Upper lobe of right lung (tissue), 1 donor: ENCODE measurements around the gene CDH22. TPM values are rescaled to one million over a fixed set of nuclear protein-coding genes. Genes with fewer than 3 reads are reported as not detected.

Experiments used
- ATAC-seq: fragments of 200-7000 bp; cut with Tn5 transposase; one replicate; pipeline ENCODE4 v1.9.1; 2020; ENCODE audit warnings: mild to moderate bottlenecking, moderate library complexity
- DNase-seq: peaks from one replicate; pipeline ENCODE4 v3.0.0-alpha.2; 2020
- H3K27ac ChIP-seq: fragments of 200-600 bp; one replicate; pipeline ENCODE4 v1.8.0; 2022
- H3K27me3 ChIP-seq: fragments of 200-600 bp; one replicate; pipeline ENCODE4 v1.8.0; 2022; ENCODE audit warnings: mild to moderate bottlenecking
- H3K36me3 ChIP-seq: fragments of 200-600 bp; one replicate; pipeline ENCODE4 v1.8.0; 2022
- H3K4me1 ChIP-seq: fragments of 200-600 bp; one replicate; pipeline ENCODE4 v1.8.0; 2022
- H3K4me3 ChIP-seq: fragments of 200-600 bp; one replicate; pipeline ENCODE4 v1.8.0; 2022; ENCODE audit warnings: mild to moderate bottlenecking
- H3K9me3 ChIP-seq: fragments of 200-600 bp; one replicate; pipeline ENCODE4 v1.8.0; 2022
- CTCF ChIP-seq: fragments of 200-600 bp; IDR thresholded peaks from one replicate; pipeline ENCODE4 v1.8.0; 2022; ENCODE audit warnings: antibody characterized with exemption
- intact Hi-C: fragments of 100-400 bp; cut with DNase I; formaldehyde crosslinking; loops from one replicate; pipeline ENCODE4 v1.11.0; 2022
- total RNA-seq: library from RNA; stranded (reverse); fragmentation: NEBNext Ultra II Directional; extraction: Animal tissue kit (Norgen Biotek cat#: 25700); gene quantifications from one replicate; pipeline ENCODE4 v1.2.1, GENCODE V29; 2021
- donor health status: DM: no; HTN: yes; CAD: no; lungs with severe emphysema.

CDH22 gene
- total RNA-seq, 1 donor from 2014 or later, result 0.46 TPM

- Histone ChIP-seq H3K4me1 (no peaks in the 10 kb centered on the region), H3K27me3 (peaks cover 11% of the 10 kb centered on the region), H3K9me3 (no peaks in the 10 kb centered on the region), H3K36me3 (no peaks in the 10 kb centered on the region), H3K4me3 (no peak overlapping the region), H3K27ac (no peak overlapping the region)
- TF ChIP-seq CTCF, result no peak
- ATAC-seq, result no peak
- intact Hi-C loops, result no loop called here
- no peak for DNase-seq
Observed at GRCh38 chr20:46221256-46221833, 87.0 kb downstream of the CDH22 start.

DNA sequence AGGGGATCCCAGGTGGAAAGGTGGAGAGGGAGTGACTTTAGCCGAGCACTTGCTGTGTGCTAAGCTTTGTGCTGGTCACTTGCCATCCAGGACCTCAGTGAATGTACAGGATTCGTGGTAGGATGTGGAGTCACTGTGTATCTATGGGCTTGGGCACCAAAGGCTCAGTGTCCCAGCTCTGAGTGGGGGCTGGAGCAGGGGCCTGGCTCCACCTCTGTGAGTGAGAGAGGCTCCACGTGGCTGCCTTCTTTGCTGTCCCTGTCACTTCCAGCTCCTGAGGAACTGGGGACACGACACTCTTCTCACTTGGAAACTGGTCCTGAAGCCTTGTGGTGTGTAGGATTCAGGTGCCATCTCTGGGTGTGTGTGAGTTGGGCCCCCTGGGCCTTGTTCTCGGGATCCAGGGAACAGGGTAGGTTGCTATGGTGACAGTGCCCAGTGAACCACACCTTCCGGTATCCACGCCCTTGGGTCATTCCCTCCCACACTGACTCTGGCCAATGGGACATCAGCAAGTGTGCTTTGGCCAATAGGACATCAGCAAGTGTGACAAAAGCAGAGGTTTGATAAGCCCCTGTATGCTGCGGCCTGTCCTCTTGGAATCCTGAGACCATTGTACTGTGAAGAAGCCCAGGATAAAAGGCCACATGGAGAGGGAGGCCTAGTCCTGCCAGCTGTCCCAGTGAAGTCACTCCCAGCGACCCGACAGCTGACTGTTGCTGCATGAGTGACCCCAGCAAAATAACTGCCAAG lies 87.7 kb downstream of the CDH22 start:
- Histone ChIP-seq H3K27ac (no peak overlapping the region), H3K4me3 (no peak overlapping the region), H3K36me3 (no peaks in the 10 kb centered on the region), H3K4me1 (no peaks in the 10 kb centered on the region), H3K9me3 (no peaks in the 10 kb centered on the region), H3K27me3 (peaks cover 10% of the 10 kb centered on the region)
- no peak for DNase-seq
- intact Hi-C loops, result no loop called here
- no peak for ATAC-seq
- no peak for TF ChIP-seq CTCF

DNA sequence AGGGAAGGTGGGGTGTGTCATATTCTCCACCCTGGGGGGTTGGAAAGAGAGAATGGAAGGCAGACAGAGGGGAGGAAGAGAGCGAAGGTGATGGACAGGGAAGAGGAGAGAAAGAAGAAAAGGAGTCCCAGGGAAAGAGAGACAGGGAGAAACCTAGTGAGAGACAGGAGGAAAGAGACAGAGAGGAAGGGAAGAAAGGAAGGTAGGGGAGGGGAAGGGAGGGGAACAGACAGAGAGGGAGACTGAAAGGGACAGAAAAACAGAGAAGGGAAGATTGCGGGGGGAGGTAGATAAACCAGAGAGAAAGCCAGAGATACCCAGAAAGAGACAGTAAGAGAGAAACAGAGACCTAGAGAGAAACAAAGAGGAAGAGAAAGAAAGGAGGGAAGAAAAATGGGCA lies 88.4 kb downstream of the CDH22 start:
- TF ChIP-seq CTCF, result no peak
- Histone ChIP-seq H3K4me3 (no peak overlapping the region), H3K9me3 (no peaks in the 10 kb centered on the region), H3K36me3 (no peaks in the 10 kb centered on the region), H3K4me1 (no peaks in the 10 kb centered on the region), H3K27me3 (peaks cover 7% of the 10 kb centered on the region), H3K27ac (no peak overlapping the region)
- no peak for ATAC-seq
- no peak for DNase-seq
- intact Hi-C loops, result no loop called here

DNA sequence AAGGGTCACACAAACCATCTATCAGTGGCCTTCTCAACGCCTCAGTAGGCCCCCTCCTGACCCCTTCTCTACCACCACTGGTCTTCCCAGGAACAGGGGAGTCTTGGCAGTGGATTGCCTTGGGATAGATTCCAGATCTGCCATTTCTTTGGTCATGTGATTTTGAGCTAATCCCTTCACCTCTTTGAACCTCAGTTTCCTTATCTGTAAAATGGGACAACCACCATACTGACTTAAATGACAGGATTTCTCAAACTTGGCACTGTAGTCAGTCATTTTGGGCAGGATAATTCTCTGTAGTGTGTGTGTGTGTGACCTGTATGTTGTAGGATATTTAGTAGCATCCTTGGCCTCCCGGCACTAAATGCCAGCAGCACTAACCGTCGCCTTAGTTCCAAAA lies 89.1 kb downstream of the CDH22 start:
- Histone ChIP-seq H3K4me3 (no peak overlapping the region), H3K27me3 (no peaks in the 10 kb centered on the region), H3K36me3 (no peaks in the 10 kb centered on the region), H3K4me1 (no peaks in the 10 kb centered on the region), H3K9me3 (no peaks in the 10 kb centered on the region), H3K27ac (no peak overlapping the region)
- DNase-seq (no peak), ATAC-seq (no peak)
- intact Hi-C loops, result no loop called here
- no peak for TF ChIP-seq CTCF

DNA sequence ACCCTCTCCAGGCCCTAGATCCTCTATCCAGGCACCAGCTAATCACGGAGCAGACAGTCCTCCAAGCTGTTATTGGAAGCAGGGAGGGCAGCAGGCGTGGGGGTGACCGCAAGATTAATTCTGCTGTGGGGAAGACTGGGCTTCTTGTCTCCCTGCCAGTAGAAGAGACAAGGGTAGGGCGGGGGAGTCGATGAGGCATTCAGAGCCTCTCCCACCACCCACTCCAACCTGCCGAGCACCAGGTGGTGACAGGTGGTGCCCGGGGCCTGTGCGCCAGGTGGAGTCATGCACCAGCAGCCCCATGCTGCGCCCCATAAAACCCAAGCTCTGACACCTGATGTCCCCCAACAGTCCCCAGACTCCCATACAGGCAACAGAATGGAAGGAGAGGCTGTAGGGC lies 89.6 kb downstream of the CDH22 start:
- Histone ChIP-seq H3K36me3 (no peaks in the 10 kb centered on the region), H3K27ac (no peak overlapping the region), H3K9me3 (no peaks in the 10 kb centered on the region), H3K4me3 (no peak overlapping the region), H3K27me3 (peaks cover 2% of the 10 kb centered on the region), H3K4me1 (no peaks in the 10 kb centered on the region)
- DNase-seq, result no peak
- intact Hi-C loops, result no loop called here
- ATAC-seq, result no peak
- no peak for TF ChIP-seq CTCF
